MG63 (cell line): Measurements from ENCODE around the gene DNAJC9. TPM values are rescaled to one million over a fixed set of nuclear protein-coding genes. Genes with fewer than 3 reads are reported as not detected.

ENCODE experiments used
- DNase-seq: peaks from one replicate; pipeline ENCODE4 v3.0.0-alpha.2; 2020
- H3K27me3 ChIP-seq: fragments of 250-450 bp; sonication (Bioruptor Pico); 2 replicates; pipeline ENCODE4 v1.5.1; 2020; ENCODE audit warnings: mild to moderate bottlenecking, moderate library complexity
- H3K36me3 ChIP-seq: fragments of 250-450 bp; sonication (Bioruptor Pico); 2 replicates; pipeline ENCODE4 v1.5.1; 2020; ENCODE audit warnings: mild to moderate bottlenecking, moderate library complexity
- H3K4me3 ChIP-seq: fragments of 250-450 bp; sonication (Bioruptor Pico); 2 replicates; pipeline ENCODE4 v1.5.1; 2020; ENCODE audit warnings: mild to moderate bottlenecking, moderate library complexity
- H3K9me3 ChIP-seq: fragments of 250-450 bp; sonication (Bioruptor Pico); 2 replicates; pipeline ENCODE4 v1.5.1; 2020; ENCODE audit warnings: mild to moderate bottlenecking, moderate library complexity
- total RNA-seq: library from RNA; depleted of rRNA; stranded (reverse); fragments of >200 nt; shearing (Covaris generic); gene quantifications from 2 replicates; pipeline ENCODE4 v1.2.3, GENCODE V29; 2014; ENCODE audit warnings: low replicate concordance

DNAJC9 gene
- total RNA-seq, 1 experiment from 2014 or later = 39.5 TPM

DNA sequence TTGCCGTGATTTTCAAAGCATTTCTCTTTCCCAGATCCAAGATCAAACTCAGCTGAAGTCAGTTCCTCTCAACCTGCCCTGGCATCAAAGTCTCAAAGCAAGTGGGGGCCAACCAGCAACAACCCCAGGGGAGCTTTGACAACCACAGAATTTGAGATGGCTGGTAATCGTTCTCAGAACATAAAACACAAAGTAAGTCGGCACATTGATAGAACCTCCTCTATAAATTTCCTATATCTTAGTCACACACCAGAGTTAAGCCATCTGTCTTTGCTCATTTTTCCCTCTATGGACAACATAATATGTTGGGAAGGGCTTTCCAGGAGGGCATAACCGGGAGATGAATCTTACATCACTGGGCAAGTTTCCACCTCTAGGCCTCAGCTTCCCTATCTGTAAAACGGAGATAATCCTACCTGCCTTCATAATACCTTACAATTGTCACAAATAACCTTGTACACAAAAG lies 1.2 kb upstream of the DNAJC9 start:
- Histone ChIP-seq H3K9me3 (no peaks in the 10 kb centered on the region), H3K36me3 (peaks cover 69% of the 10 kb centered on the region), H3K4me3 (no peak overlapping the region), H3K27me3 (no peaks in the 10 kb centered on the region)
- DNase-seq = no peak

- Histone ChIP-seq H3K27me3 (no peaks in the 10 kb centered on the region), H3K36me3 (peaks cover 75% of the 10 kb centered on the region), H3K9me3 (no peaks in the 10 kb centered on the region), H3K4me3 (peak overlapping the region; percentile 88)
- DNase-seq = peak; percentile 4
Observed at GRCh38 chr10:73247509-73248258, 629 bp upstream of the DNAJC9 start.

DNA sequence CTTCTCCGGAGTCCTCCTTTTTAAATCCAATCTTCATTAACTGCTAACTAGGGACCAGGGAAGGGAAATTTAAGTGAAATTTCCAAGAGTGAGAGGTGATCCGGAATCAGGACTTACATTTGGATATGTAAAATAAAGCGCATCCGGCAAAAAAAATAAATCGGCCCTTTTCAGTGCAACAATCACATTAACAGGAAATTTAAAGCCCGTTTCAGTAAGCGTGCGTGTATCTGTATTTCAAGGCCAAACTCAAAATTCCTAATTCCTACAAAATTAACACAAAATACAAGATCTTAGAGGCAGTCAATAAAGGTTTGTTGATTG lies 771 bp downstream of the DNAJC9 start:
- no peaks in the 10 kb centered on the region for H3K9me3 ChIP-seq
- H3K27me3 ChIP-seq = no peaks in the 10 kb centered on the region
- peak overlapping the region; percentile 88 for H3K4me3 ChIP-seq
- no peak for DNase-seq
- peaks cover 79% of the 10 kb centered on the region for H3K36me3 ChIP-seq

GRCh38 chr10:73244866-73245477 lies 2.1 kb downstream of the DNAJC9 start:
- no peak for DNase-seq
- peaks cover 79% of the 10 kb centered on the region for H3K36me3 ChIP-seq
- no peaks in the 10 kb centered on the region for H3K27me3 ChIP-seq
- H3K4me3 ChIP-seq = peak overlapping the region; percentile 88
- no peaks in the 10 kb centered on the region for H3K9me3 ChIP-seq

DNA sequence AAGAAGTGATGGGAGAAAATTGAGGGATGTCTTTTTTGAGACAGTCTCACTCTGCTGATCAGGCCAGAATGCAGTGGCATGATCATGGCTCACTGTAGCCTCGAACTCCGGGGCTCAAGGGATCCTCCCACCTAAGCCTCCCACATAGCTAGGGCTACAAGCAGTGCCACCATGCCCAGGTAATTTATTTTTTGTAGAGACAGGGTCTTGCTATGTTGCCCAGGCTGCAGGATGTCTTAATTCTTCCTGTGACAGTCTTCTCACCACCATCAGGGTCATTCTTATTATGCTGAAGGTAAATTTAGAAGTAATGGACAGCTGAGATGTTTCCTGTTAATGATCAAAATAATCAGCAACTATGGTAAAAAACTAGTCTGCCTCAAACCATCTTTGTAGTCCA lies 7.1 kb downstream of the DNAJC9 start:
- no peaks in the 10 kb centered on the region for H3K9me3 ChIP-seq
- peaks cover 71% of the 10 kb centered on the region for H3K36me3 ChIP-seq

GRCh38 chr10:73238990-73239566 lies 8.0 kb downstream of the DNAJC9 start:
- H3K9me3 ChIP-seq = no peaks in the 10 kb centered on the region
- no peaks in the 10 kb centered on the region for H3K27me3 ChIP-seq
- no peak overlapping the region for H3K4me3 ChIP-seq
- H3K36me3 ChIP-seq = peaks cover 72% of the 10 kb centered on the region
- no peak for DNase-seq

More for the DNA sequence above, 7.1 kb downstream of the DNAJC9 start:
- Histone ChIP-seq H3K4me3 (no peak overlapping the region), H3K27me3 (no peaks in the 10 kb centered on the region)
- no peak for DNase-seq

DNA sequence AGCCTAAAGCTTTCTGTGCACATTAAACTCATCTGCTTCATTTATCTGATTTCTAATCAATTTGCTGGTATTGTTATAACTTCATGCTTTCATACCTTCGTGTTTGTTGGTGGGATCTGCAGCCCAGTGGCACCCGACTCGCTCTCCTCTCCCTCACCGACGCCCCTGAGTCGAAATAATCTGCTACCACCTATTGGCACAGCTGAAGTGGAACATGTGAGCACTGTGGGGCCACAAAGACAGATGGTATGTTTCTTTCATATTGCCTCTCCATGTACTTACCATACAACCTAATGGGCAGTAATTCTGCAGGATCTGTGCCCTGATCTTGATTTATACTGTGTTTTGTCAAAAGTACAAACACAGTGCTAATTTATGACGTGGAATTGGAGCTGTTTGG lies 12.4 kb downstream of the DNAJC9 start:
- DNase-seq = no peak
- H3K27me3 ChIP-seq = no peaks in the 10 kb centered on the region
- H3K9me3 ChIP-seq = no peaks in the 10 kb centered on the region
- H3K4me3 ChIP-seq = no peak overlapping the region
- H3K36me3 ChIP-seq = peaks cover 35% of the 10 kb centered on the region

DNA sequence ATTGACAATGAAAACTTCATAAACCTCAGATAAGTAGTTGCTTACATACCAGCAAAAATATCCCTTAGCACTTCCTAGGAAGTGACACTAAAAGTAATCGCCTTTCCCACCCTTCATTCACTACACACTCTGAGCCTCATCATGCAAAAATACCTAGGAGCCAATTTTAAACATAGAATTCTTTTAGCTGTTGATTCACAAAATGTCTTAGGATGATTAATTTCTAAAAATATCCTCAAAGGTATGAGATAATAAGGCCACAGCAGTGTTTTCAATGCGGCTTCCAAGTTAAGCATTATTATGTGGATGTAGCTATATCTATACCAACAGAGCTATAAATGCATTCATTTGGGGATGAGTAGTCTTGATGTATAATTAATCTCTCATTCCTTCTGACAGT lies 13.2 kb downstream of the DNAJC9 start:
- Histone ChIP-seq H3K4me3 (no peak overlapping the region), H3K9me3 (no peaks in the 10 kb centered on the region), H3K36me3 (peaks cover 29% of the 10 kb centered on the region), H3K27me3 (no peaks in the 10 kb centered on the region)
- DNase-seq = no peak

DNA sequence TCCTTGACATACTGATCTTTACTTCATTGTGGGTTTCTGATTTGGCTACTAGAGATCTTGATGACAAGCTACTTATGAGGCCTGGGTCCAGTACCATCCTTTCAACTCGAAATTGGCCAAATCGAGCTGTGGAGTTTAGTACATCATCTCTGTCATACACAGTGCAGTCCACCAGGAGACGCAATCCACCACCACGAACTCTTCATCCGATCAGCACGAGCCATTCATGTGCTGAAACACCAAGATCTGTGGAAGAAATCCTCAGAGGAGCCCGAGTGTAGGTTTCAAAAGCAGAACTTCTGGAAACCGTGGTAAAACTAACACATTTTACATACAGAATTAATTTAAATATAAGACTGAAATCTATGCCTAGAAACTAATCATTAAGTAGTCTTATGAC lies 14.2 kb downstream of the DNAJC9 start:
- Histone ChIP-seq H3K4me3 (no peak overlapping the region), H3K9me3 (no peaks in the 10 kb centered on the region), H3K27me3 (no peaks in the 10 kb centered on the region), H3K36me3 (peaks cover 25% of the 10 kb centered on the region)
- no peak for DNase-seq

- H3K36me3 ChIP-seq = peaks cover 9% of the 10 kb centered on the region
- no peaks in the 10 kb centered on the region for H3K9me3 ChIP-seq
- H3K4me3 ChIP-seq = no peak overlapping the region
- DNase-seq = no peak
- no peaks in the 10 kb centered on the region for H3K27me3 ChIP-seq
Observed at GRCh38 chr10:73229567-73229966, 17.5 kb downstream of the DNAJC9 start.

- DNase-seq = no peak
- Histone ChIP-seq H3K9me3 (no peaks in the 10 kb centered on the region), H3K27me3 (no peaks in the 10 kb centered on the region), H3K4me3 (no peak overlapping the region), H3K36me3 (no peaks in the 10 kb centered on the region; the same call in none of the 2 replicates)
Observed at GRCh38 chr10:73228247-73228646, 18.8 kb downstream of the DNAJC9 start.

GRCh38 chr10:73226663-73227062 lies 20.4 kb downstream of the DNAJC9 start:
- Histone ChIP-seq H3K4me3 (no peak overlapping the region), H3K9me3 (no peaks in the 10 kb centered on the region)

DNA sequence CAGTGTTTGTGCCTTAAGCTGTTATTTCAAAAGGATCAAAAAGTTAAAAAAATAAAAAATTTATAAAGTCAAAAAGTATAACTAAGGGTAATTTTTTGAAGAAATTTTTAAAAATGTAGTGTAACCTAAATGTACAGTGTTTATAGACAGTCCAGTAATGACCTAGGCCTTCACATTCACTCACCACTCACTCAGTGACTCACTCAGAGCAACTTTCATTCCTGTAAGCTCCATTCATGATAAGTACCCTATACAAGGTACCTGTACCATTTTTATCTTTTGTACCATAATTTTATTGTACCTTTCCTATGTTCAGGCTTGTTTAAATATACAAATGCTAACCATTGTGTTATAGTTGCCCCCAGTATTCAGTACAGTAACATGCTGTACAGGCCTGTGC lies 21.5 kb downstream of the DNAJC9 start:
- Histone ChIP-seq H3K9me3 (no peaks in the 10 kb centered on the region), H3K4me3 (no peak overlapping the region), H3K36me3 (no peaks in the 10 kb centered on the region), H3K27me3 (no peaks in the 10 kb centered on the region)
- DNase-seq = no peak

More at GRCh38 chr10:73226663-73227062, 20.4 kb downstream of the DNAJC9 start:
- H3K27me3 ChIP-seq = no peaks in the 10 kb centered on the region
- H3K36me3 ChIP-seq = no peaks in the 10 kb centered on the region
- no peak for DNase-seq

DNA sequence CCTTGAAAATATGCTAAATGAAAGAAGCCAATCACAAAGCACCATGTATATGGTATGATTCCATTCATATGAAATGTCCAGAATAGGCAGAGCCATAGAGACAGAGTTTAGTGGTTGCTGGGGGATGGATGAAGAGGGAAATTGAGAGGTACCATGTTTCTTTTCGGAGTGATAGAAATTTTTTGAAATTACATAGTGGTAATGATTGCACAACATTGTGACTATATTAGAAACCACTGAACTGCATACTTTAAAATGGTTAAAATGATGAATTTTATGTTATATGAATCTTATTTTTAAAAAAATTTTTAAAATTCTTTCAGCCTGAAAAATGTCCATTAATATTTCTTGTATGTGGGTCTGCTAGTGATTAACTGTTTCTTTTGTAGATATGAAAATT lies 26.1 kb downstream of the DNAJC9 start:
- Histone ChIP-seq H3K4me3 (no peak overlapping the region), H3K36me3 (peaks cover 5% of the 10 kb centered on the region), H3K27me3 (no peaks in the 10 kb centered on the region), H3K9me3 (no peaks in the 10 kb centered on the region)
- no peak for DNase-seq

DNA sequence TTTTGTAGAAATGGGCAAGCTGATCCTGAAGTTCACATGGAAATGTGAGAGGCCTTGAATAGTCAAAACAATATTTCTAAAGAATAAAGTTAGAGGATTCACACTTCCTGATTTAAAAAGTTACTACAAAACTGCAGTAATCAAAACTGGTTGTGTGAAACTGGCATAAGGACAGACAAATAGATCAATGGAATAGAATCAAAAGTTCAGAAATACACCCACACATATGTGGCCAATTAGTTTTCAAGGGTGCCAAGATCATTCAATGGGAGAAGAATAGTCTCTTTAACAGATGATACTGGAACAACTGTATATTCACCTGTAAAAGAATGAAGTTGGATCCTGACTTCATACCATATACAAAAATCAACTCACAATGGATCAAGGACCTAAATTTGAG lies 27.7 kb downstream of the DNAJC9 start:
- no peaks in the 10 kb centered on the region for H3K27me3 ChIP-seq
- H3K9me3 ChIP-seq = no peaks in the 10 kb centered on the region
- no peak overlapping the region for H3K4me3 ChIP-seq
- no peak for DNase-seq
- H3K36me3 ChIP-seq = peaks cover 5% of the 10 kb centered on the region

GRCh38 chr10:73218431-73219191 lies 28.4 kb downstream of the DNAJC9 start:
- peaks cover 5% of the 10 kb centered on the region for H3K36me3 ChIP-seq
- no peaks in the 10 kb centered on the region for H3K27me3 ChIP-seq
- no peaks in the 10 kb centered on the region for H3K9me3 ChIP-seq
- no peak for DNase-seq
- H3K4me3 ChIP-seq = no peak overlapping the region

- no peaks in the 10 kb centered on the region for H3K27me3 ChIP-seq
- H3K36me3 ChIP-seq = peaks cover 5% of the 10 kb centered on the region
- no peak for DNase-seq
- no peak overlapping the region for H3K4me3 ChIP-seq
- H3K9me3 ChIP-seq = no peaks in the 10 kb centered on the region
Observed at GRCh38 chr10:73217628-73218027, 29.4 kb downstream of the DNAJC9 start.
